ENCODE data around the gene SPAG8. TPM values are rescaled to one million over a fixed set of nuclear protein-coding genes. Genes with fewer than 3 reads are reported as not detected.

The SPAG8 gene
- total and polyA plus RNA-seq, 9 of the 15 experiments (the other 6 are each of a cell fraction or from before 2014, with no cell fraction given) = 0.03 to 0.47 (median 0.21) TPM

DNA sequence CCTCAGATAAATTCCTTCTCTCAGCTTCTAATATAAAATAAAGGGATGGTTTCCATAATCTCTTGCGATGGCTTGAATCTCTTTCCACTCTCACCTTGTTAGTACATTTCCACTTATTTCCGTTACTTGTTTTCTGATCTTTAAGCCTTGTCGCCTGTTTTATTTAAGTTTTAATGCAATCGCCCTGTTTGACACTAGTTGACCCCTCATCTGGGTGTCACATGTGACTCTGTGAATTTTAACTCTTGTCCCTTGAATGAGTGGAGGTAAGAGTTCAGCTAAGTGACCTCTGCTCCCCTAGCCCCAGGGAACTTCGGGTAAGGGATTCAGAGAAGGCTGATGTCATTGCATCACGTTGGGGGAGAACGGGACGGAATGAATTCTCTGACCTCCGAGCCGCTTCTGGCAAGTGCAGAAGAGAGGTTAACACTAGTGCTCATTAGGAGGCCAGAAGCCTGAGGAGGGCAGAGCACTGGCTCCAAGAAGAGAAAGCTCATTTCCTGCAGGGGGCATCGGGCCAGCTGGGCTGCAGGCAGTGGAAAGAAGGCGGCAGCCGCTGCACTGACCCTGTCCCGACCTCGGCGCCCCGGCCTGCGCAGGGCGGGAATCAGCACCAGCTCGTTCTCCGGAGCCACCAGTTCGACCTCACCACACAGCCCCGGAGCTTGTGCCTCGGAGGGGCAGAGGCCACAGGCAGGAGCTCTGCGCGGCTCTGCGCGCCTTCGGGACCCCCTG lies 2.2 kb upstream of the SPAG8 start (continued):
- TF ChIP-seq ZNF586 (CRISPR knock-in tag; conservative IDR thresholded peaks at IDR 0.05) (no peak), ZNF395 (CRISPR knock-in tag; IDR thresholded peaks at IDR 0.05) (no peak; the same call in 1 of the 2 replicates), ELF2 (CRISPR knock-in tag; IDR thresholded peaks at IDR 0.05) (0 out of 2 replicates have a peak, but pooled peaks have one; percentile 32), MAFG (tag; conservative IDR thresholded peaks at IDR 0.05) (no peak), DNMT1 (IDR thresholded peaks at IDR 0.05) (no peak), GABPB1 (CRISPR knock-in tag; IDR thresholded peaks at IDR 0.05) (no peak), TEAD4 (IDR thresholded peaks at IDR 0.05; ENCODE audit: low read length) (no peak), TEAD4 (CRISPR knock-in tag; IDR thresholded peaks at IDR 0.05; ENCODE audit: borderline replicate concordance) (no peak), ETV5 (CRISPR knock-in tag; IDR thresholded peaks at IDR 0.05; ENCODE audit: low read depth) (0 out of 2 replicates have a peak, but pooled peaks have one; percentile 2), RBM25 (IDR thresholded peaks at IDR 0.05; ENCODE audit: low read depth, low read length, severe bottlenecking) (no peak), ZNF280B (CRISPR knock-in tag; IDR thresholded peaks at IDR 0.05) (no peak), RB1 (IDR thresholded peaks at IDR 0.05; ENCODE audit: low read depth) (no peak), ZNF431 (CRISPR knock-in tag; IDR thresholded peaks at IDR 0.05) (no peak), ZNF780A (CRISPR knock-in tag; IDR thresholded peaks at IDR 0.05) (no peak), RBM14 (IDR thresholded peaks at IDR 0.05; ENCODE audit: borderline replicate concordance, insufficient read depth, low read depth, low read length) (no peak), CSDE1 (IDR thresholded peaks at IDR 0.05) (no peak), MAFF (IDR thresholded peaks at IDR 0.05; ENCODE audit: low read length) (no peak), EZH2 (IDR thresholded peaks at IDR 0.05; ENCODE audit: borderline replicate concordance, low read depth, low read length) (no peak), PML (IDR thresholded peaks at IDR 0.05; ENCODE audit: low read length) (no peak), IFI16 (CRISPR knock-in tag; IDR thresholded peaks at IDR 0.05) (no peak), ZNF445 (CRISPR knock-in tag; IDR thresholded peaks at IDR 0.05; ENCODE audit: low read depth) (no peak)
- TF ChIP-seq, protein P1, sequence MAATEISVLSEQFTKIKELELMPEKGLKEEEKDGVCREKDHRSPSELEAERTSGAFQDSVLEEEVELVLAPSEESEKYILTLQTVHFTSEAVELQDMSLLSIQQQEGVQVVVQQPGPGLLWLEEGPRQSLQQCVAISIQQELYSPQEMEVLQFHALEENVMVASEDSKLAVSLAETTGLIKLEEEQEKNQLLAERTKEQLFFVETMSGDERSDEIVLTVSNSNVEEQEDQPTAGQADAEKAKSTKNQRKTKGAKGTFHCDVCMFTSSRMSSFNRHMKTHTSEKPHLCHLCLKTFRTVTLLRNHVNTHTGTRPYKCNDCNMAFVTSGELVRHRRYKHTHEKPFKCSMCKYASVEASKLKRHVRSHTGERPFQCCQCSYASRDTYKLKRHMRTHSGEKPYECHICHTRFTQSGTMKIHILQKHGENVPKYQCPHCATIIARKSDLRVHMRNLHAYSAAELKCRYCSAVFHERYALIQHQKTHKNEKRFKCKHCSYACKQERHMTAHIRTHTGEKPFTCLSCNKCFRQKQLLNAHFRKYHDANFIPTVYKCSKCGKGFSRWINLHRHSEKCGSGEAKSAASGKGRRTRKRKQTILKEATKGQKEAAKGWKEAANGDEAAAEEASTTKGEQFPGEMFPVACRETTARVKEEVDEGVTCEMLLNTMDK (IDR thresholded peaks at IDR 0.05; ENCODE audit: borderline replicate concordance, insufficient read depth, low read depth, low read length, poor library complexity, severe bottlenecking) = peak; percentile 41
- TF ChIP-seq, protein P2, sequence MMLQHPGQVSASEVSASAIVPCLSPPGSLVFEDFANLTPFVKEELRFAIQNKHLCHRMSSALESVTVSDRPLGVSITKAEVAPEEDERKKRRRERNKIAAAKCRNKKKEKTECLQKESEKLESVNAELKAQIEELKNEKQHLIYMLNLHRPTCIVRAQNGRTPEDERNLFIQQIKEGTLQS (IDR thresholded peaks at IDR 0.05) = peak; percentile 91
- TF ChIP-seq, protein P2 (CRISPR knock-in tag; conservative IDR thresholded peaks at IDR 0.05) = no peak

Data from K562 (cell line).